ENCODE results near the gene ZNF219.
A peak's percentile ranks its signal among the peaks of the same experiment; 100 is the strongest.

The ZNF219 gene

GRCh38 chr14:21101802-21102413 lies 3.5 kb upstream of the ZNF219 start:
- no peak for DNase-seq

DNA sequence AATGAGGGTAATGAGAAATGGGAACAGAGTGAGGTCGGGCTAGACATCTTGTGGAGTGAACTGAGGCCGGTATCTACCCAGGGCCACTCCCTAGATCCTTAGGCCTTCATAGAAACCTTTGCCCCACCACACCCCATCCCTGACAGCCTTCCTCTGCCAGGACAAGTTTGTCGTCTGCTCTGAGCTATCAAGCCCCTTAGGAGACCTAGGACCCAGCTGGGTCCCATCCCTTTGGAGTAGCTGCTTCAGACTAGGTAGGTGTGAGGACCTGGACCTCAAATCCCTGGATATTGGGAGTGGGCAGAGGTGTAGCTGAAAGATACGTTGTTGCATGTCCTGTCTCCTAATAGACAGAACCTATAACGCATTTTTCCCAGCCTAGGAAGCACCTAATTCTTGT lies 2.5 kb upstream of the ZNF219 start, which contains the start of gene TMEM253:
TSS of gene TMEM253 (plus strand) at position 136 of the 400 bp plus-strand sequence. CDS start 278 bp downstream, outside the sequence.
- no peak for DNase-seq

DNA sequence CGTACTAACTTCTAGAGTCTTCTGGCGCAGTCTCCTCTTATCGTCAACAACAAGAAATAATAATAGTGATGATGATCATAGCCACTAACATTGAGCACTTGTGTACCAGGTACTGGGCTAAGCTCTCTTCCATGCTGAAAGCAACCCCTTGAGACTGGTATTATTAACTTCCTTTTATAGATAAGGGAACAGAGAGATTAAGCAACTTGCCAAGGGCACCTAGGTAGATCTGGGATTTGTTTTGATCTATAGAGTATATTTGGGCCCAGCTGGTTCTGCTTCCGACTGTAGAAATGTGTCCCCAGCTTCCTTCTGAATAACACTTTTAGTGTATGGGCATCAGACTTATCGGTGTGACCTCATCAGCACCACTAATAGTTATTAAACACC lies 1.1 kb upstream of the ZNF219 start:
- no peak for DNase-seq

GRCh38 chr14:21098892-21099595 lies 589 bp upstream of the ZNF219 start:
- DNase-seq = no peak

DNA sequence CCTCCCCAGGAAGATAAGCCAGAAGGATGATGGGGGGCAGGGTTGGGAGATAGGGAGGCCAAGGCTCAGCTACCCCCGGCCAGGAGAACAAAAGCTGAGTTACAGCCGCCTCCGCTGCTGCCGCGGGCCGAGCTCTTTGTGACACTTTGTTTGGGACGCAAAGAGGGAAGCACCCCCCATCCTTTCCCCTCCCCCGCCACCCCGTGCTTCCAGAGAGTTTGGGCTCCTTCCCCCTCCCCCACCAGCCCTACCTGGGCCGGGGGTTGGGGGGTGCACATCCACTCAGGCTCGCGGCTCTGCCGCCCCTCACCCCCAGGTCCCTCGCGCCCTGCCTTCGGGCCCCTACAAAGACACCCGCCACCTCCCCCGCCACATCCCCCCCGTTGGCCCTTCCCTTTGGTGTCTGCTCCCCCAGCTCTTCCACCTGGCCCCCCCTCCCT lies 799 bp downstream of the ZNF219 start:
- no peak for DNase-seq

- DNase-seq = no peak
These were observed 1.3 kb downstream of the ZNF219 start for GRCh38 chr14:21096978-21097635.

- DNase-seq = no peak
These were observed 2.0 kb downstream of the ZNF219 start for GRCh38 chr14:21096438-21096837.

- DNase-seq = no peak
These were observed 2.8 kb downstream of the ZNF219 start for GRCh38 chr14:21095430-21096205.

DNA sequence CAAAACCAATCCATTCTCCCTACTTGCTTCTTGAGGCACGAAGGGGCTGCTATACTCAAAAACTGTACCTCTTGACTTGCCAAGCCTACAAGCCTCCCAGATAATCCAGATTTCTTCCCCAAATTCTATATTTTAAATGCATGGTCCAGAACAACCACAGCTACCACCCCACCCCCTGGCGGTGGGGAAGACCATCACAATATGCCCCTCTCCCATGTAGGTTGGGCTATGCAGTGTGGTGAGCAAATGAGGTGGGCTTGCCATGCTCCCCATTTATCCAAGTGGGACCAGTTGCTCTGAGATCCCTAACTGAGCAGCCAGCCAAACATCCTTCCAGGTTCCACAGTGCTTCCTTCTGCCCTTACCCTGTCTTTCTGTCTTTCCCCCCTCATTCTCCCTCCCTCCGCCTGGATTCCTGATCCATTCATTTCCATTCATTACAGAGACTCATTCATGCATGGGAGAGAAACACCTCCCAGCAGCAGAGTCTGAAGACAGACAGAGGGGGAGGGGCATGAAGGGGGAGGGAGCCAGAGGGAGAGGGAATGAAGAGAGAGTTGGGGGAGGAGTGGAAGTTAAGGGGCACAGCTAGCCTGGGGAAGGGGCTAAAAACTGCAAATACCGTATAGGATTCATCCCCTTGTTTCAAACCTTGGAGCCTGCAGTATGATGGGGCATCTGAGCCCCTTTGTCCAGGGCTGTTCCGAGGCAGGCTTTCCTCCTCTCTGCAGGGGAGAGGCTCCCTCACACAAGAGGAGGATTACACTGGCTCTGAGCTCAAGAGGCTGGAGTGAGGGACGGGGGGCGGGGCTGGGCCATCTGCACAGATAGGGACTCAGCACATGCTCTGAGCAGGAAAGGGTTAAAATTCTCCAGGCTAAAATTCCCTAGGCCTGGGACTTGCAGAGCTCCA lies 4.4 kb downstream of the ZNF219 start:
- no peak for DNase-seq

DNA sequence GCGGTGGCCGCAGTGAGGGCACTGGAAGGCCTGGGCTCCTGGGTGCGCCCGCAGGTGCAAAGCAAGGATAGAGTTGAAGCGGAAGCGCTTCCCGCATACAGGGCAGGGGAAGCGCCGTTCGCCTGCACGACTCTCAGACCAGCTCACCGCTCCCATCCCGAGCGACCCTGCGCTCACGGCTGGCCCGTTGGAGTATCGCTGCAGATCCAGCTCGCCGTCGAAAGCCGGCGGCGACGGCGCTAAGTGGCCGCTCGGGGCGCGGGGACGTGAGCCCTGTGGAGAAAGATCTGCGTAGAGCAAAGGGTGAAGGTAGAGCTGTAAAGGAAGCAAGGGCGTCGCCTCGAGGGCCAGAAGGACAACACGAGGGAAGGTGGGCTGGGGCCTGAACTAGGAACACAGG lies 5.4 kb downstream of the ZNF219 start:
- no peak for DNase-seq

DNA sequence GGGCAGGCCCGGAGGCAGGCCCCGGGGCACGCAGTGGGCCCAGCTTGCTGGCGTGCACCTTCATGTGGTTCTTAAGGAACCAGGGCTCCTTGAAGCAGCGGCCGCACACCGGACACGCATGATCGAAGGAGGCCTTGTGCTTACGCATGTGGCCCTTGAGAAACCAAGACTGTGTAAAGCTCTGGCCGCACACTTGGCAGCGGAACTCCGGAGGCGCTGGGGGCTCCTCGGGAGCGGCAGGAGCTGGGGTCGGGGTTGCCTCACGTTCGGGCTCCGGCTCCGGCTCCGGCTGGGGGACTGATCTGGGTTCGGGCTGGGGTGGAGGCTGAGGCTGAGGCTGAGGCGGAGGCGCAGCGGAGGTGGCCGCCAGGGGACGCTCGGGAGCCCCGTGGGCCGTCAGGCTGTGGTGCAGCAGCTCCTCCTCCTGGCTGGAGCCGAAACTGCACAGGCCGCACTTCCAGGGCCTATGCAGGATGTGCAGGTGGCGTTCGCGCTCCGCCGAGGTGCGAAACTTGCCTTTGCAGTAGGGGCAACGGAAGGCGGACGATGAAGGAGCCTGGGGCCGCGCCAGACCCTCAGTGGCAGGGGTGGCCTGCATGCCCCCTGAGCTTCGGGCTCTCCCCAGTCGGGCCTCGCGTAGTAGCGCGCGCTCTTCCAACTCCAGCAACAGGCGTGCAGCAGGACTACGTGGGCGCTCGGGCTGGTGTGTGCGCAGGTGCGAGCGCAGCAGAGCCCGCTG lies 6.0 kb downstream of the ZNF219 start:
- DNase-seq = peak; percentile 95

DNA sequence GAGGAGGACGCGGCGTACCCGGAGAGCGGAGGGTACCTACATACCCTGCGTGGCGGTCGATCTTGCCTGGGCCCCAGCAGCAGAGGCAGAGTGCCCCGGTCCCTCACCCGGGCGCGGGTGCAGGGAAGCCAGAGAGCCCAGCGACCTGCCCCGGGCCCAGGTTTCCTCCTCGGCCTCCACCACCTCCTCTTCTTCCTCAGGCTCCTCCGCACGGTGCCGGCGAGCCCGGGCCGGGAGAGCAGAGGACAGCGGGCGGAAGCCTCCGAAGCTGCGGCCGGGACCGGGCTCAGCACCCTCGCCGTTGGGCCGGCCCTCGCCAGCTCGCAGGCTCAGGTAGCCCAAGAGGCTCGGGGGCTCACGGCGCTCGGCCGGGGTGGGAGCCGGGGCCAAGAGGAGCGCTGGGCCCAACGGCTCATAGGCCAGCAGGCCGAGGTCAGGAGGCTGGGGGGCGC lies 6.6 kb downstream of the ZNF219 start:
- DNase-seq = no peak

- no peak for DNase-seq
These were observed 7.4 kb downstream of the ZNF219 start for GRCh38 chr14:21090940-21091663.

- peak; percentile 58 for DNase-seq
These were observed 8.1 kb downstream of the ZNF219 start for GRCh38 chr14:21090194-21090939.

DNA sequence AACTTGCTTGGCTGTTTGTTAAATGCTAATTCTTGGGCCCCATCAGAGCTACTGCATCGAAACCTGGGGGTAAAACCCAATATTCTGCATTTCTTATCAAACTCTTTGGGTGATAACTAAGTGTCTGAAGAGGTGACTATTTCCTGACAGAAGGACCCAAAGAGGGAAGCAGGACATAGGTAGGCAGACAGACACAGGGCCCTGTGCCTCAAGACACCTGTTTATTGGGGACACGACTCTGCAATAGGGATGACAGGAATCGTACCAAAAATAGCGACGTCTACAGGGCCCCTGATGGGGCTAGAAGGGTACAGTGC lies 8.6 kb downstream of the ZNF219 start:
- DNase-seq = no peak

- no peak for DNase-seq
These were observed 9.2 kb downstream of the ZNF219 start for GRCh38 chr14:21089271-21089670.

GRCh38 chr14:21088687-21089086 lies 9.8 kb downstream of the ZNF219 start:
- no peak for DNase-seq

DNA sequence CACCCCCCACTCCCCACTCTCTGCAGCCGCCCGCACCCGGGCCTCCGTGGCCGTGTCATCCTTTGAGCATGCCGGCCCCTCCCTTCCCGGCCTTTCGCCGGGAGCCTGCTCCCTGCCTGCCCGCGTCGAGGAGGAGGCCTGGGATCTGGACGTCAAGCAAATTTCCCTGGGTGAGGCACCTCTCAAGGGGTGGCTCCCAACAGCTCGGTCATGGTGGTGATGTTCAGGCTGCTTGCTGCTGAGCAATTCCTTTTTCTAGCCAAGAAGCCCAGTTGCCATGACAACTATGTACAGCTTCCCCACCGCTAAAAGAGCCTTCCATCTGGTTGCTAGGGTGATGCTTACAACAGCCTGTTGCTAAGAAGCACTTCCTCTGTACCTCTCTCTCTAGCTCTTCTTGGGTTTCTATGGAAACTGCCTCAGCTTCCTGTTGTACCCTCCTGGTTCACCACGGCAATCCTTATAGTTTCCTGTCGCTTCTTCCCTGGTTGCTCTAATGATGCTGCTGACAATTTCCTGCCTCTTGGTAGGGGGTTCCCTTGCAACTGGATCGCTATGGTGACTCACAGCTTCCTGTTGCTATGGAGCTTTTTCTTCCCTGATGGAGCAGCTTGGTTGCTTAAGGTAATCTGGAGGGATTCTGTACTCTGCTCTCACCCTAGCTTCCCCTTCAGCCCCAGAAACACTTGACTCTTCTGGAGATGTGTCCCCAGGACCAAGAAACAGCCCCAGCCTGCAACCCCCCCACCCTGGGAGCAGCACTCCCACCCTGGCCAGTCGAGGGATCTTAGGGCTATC lies 11.0 kb downstream of the ZNF219 start:
- peak; percentile 34 for DNase-seq

DNA sequence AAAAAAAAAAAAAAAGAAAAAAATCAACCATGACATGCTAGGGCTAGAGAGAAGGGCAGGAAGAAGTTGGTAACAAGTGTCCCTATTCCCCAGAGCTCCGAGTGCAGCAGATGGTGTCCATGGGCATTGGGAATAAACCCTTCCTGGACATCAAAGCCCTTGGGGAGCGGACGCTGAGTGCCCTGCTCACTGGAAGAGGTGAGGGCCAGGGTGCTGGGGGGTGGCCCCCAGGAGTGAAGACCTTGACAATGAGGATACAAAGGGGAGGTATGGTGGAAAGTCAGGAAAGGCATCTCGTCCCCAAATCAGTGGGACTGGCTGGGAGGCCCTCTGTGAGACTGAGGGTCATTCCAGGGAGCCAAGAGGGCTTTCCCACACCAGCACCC lies 11.6 kb downstream of the ZNF219 start:
- no peak for DNase-seq

Data from activated CD4-positive, CD25-positive, alpha-beta regulatory T cell treated with anti-CD3 and anti-CD28 coated beads, Interleukin-2, amount 50 U/mL, for 72 hours (primary cell).